SK-N-SH (cell line): Measurements from ENCODE around the gene FRRS1. TPM values are rescaled to one million over a fixed set of nuclear protein-coding genes. Genes with fewer than 3 reads are reported as not detected.
A peak's percentile ranks its signal among the peaks of the same experiment; 100 is the strongest.

Experiments
- CTCF ChIA-PET: fragments of 300-600, 350-600 bp; formaldehyde crosslinking; extraction: SDS; loops from one replicate; lab custom pipeline; 2021; lab: Yijun Ruan, JAX
- POLR2A ChIA-PET: fragments of 350-600 bp; sonication (Branson Sonifier 250); formaldehyde crosslinking; extraction: SDS; loops from one replicate; lab custom pipeline; 2020; ENCODE audit warnings: antibody characterized with exemption, inconsistent platforms; lab: Yijun Ruan, JAX
- DNase-seq: peaks from one replicate; pipeline ENCODE4 v3.0.0; 2012
- H2AFZ ChIP-seq: fragments of 200-600 bp; sonication (generic); 2 replicates; pipeline ENCODE4 v1.8.1; 2016; ENCODE audit warnings: antibody characterized with exemption, mild to moderate bottlenecking, low read depth
- H3F3A ChIP-seq: fragments of 200-600 bp; sonication (generic); replicated peaks from 2 replicates; pipeline ENCODE3; 2016; ENCODE audit warnings: antibody characterized with exemption, mild to moderate bottlenecking; ENCODE audit not compliant: insufficient read depth
- H3K27ac ChIP-seq, 2 experiments: fragments of 200-500 bp in 1 of 2; fragments of 200-600 bp in 1 of 2; sonication (Bioruptor generic) in 1 of 2; sonication (generic), shearing (Covaris generic) in 1 of 2; 2 replicates each; pipeline versions ENCODE4 v1.5.1 to v1.6.1; 2014 to 2016; ENCODE audit warnings: low read depth in 2 of 2, inconsistent platforms in 1 of 2, low read length in 1 of 2, mild to moderate bottlenecking in 1 of 2, mixed read lengths in 1 of 2
- H3K27me3 ChIP-seq: fragments of 200-600 bp; sonication (generic), shearing (Covaris generic); 2 replicates; pipeline ENCODE4 v1.6.1; 2016; ENCODE audit warnings: mixed run types; ENCODE audit not compliant: insufficient read depth
- H3K36me3 ChIP-seq, 2 experiments: fragments of 200-500 bp in 1 of 2; fragments of 200-600 bp in 1 of 2; sonication (Bioruptor generic) in 1 of 2; sonication (generic) in 1 of 2; replicated peaks in 1 of 2; 2 replicates each; pipeline versions ENCODE3 to v1.5.1; 2014 to 2016; ENCODE audit warnings: low read length in 1 of 2, mild to moderate bottlenecking in 1 of 2; ENCODE audit not compliant: insufficient read depth in 2 of 2, control insufficient read depth in 1 of 2
- H3K4me1 ChIP-seq, 2 experiments: fragments of 200-500 bp in 1 of 2; fragments of 200-600 bp in 1 of 2; sonication (Bioruptor generic) in 1 of 2; sonication (generic), shearing (Covaris generic) in 1 of 2; 2 replicates each; pipeline versions ENCODE4 v1.5.1 to v1.6.1; 2014 to 2016; ENCODE audit warnings: low read depth in 1 of 2, low read length in 1 of 2, mixed run types in 1 of 2; ENCODE audit not compliant: insufficient read depth in 2 of 2, control insufficient read depth in 1 of 2
- H3K4me2 ChIP-seq: fragments of 200-600 bp; sonication (generic), shearing (Covaris generic); 2 replicates; pipeline ENCODE4 v1.6.1; 2017; ENCODE audit warnings: mixed run types
- H3K4me3 ChIP-seq, 2 experiments: fragments of 200-500 bp in 1 of 2; fragments of 200-600 bp in 1 of 2; sonication (Bioruptor generic) in 1 of 2; sonication (generic), shearing (Covaris generic) in 1 of 2; 2 replicates each; pipeline versions ENCODE4 v1.5.1 to v1.8.1; 2014 to 2016; ENCODE audit warnings: low read depth in 2 of 2, inconsistent platforms in 1 of 2, low read length in 1 of 2, mild to moderate bottlenecking in 1 of 2, mixed read lengths in 1 of 2, moderate library complexity in 1 of 2
- H3K79me2 ChIP-seq: fragments of 200-600 bp; sonication (generic); 2 replicates; pipeline ENCODE4 v1.8.1; 2017; ENCODE audit warnings: mild to moderate bottlenecking; ENCODE audit not compliant: insufficient read depth
- H3K9ac ChIP-seq: fragments of 200-600 bp; sonication (generic); 2 replicates; pipeline ENCODE4 v1.6.1; 2017; ENCODE audit warnings: mixed run types
- H3K9me2 ChIP-seq: fragments of 200-600 bp; sonication (generic); 2 replicates; pipeline ENCODE4 v1.6.1; 2017; ENCODE audit warnings: mixed run types
- H3K9me3 ChIP-seq: fragments of 200-600 bp; sonication (generic); 2 replicates; pipeline ENCODE4 v1.6.1; 2017; ENCODE audit warnings: mixed run types, mild to moderate bottlenecking, moderate library complexity
- H4K20me1 ChIP-seq: fragments of 200-600 bp; sonication (generic); 2 replicates; pipeline ENCODE4 v1.6.1; 2017; ENCODE audit warnings: mild to moderate bottlenecking, mixed run types; ENCODE audit not compliant: insufficient read depth
- ELF1 ChIP-seq: IDR thresholded peaks from 2 replicates; pipeline ENCODE4 v1.4.0; 2012
- GABPA ChIP-seq: IDR thresholded peaks from 2 replicates; pipeline ENCODE4 v1.4.0; 2012; ENCODE audit warnings: low read depth, mild to moderate bottlenecking
- GATA2 ChIP-seq: sonication (generic); formaldehyde crosslinking; IDR thresholded peaks from 2 replicates; pipeline ENCODE4 v1.5.0; 2020; ENCODE audit warnings: mild to moderate bottlenecking, missing genetic modification reagents
- JUND ChIP-seq: IDR thresholded peaks from 2 replicates; pipeline ENCODE4 v1.4.0; 2012
- MXI1 ChIP-seq: IDR thresholded peaks from 2 replicates; pipeline ENCODE4 v1.6.1; 2012; ENCODE audit warnings: mild to moderate bottlenecking, low read depth, low read length, improper control_type of control experiment
- NRF1 ChIP-seq: IDR thresholded peaks from 2 replicates; pipeline ENCODE4 v1.6.1; 2012; ENCODE audit warnings: low read depth, mild to moderate bottlenecking, low read length
- PBX3 ChIP-seq: IDR thresholded peaks from 2 replicates; pipeline ENCODE4; 2012
- RFX5 ChIP-seq: IDR thresholded peaks from 2 replicates; pipeline ENCODE4 v1.6.1; 2012; ENCODE audit warnings: mild to moderate bottlenecking, improper control_type of control experiment, low read length
- SMC3 ChIP-seq: IDR thresholded peaks from 2 replicates; pipeline ENCODE4 v1.6.1; 2012; ENCODE audit warnings: low read depth, low read length, improper control_type of control experiment
- TCF12 ChIP-seq: IDR thresholded peaks from 2 replicates; pipeline ENCODE4 v1.4.0; 2012
- TEAD4 ChIP-seq: IDR thresholded peaks from 2 replicates; pipeline ENCODE4 v1.4.0; 2012; ENCODE audit warnings: mild to moderate bottlenecking, borderline replicate concordance; ENCODE audit not compliant: insufficient read depth
- USF1 ChIP-seq: IDR thresholded peaks from 2 replicates; pipeline ENCODE4 v1.4.0; 2012; ENCODE audit warnings: low read depth, borderline replicate concordance
- YY1 ChIP-seq: IDR thresholded peaks from 2 replicates; pipeline ENCODE4 v1.4.0; 2012; ENCODE audit warnings: low read depth, mild to moderate bottlenecking
- WGBS: methylation state at CpG from one replicate; pipeline ENCODE4 v1.1.6; 2017; ENCODE audit warnings: low lambda C conversion rate; 5-methylcytosine and 5-hydroxymethylcytosine counted together
- polyA plus RNA-seq, 3 experiments: library from polyadenylated mRNA; depleted of rRNA; stranded (reverse); fragments of >200 nt; gene quantifications; 2 replicates each; pipeline ENCODE4 v1.2.3, GENCODE V29; 2012
- TF ChIP-seq, protein P1 (sequence below): IDR thresholded peaks from 2 replicates; pipeline ENCODE4 v1.6.1; 2012; ENCODE audit warnings: mild to moderate bottlenecking, low read depth, low read length, moderate library complexity
- TF ChIP-seq, protein P2 (sequence below): fragments of 150-350 bp; IDR thresholded peaks from 2 replicates; pipeline ENCODE4 v1.6.1; 2016; ENCODE audit warnings: mild to moderate bottlenecking, low read depth, low read length
- TF ChIP-seq, protein P3 (sequence below): IDR thresholded peaks from 2 replicates; pipeline ENCODE4 v1.4.0; 2012; ENCODE audit warnings: low read depth, borderline replicate concordance
- TF ChIP-seq, protein P4 (sequence below): fragments of 150-350 bp; IDR thresholded peaks from 2 replicates; pipeline ENCODE4 v1.6.1; 2017; ENCODE audit warnings: antibody characterized with exemption, low read length, low read depth, borderline replicate concordance

The FRRS1 gene
- polyA plus RNA-seq, 1 of the 3 experiments (the other 2 are of a cell fraction): 1.9 TPM

DNA sequence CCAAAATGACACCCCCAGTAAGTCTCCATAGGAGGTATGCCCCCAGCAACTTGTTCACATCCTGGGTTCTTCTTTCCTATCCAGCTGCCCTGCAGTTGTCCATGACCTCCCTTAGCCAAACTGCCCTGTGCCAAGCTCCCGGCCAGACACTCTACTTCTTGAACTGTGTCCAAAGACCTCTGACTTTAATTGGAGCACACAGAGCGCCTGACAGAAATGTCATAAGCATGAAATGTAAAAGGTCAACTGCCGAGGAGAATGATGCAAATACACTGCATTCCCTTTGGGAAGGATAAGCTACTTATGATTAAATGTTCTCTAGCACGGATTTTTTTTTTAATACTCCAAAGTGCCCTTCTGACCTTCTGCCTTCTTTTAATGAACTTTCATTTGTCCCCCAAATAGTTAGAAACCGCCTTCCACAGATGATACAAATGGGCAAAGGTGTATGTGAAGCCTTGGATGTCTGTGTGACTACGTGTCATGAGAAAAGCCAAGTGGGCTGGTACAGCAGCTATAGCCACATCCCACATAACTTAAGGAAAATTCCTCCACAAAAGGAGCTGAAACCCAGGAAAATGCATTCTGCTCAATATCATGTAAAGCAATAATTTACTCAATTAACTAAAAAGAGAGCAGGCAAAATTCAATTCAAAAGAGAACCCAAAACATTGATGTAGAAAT lies 93.8 kb downstream of the FRRS1 start:
- H3K36me3 ChIP-seq: peaks cover 0 to 46% of the 10 kb centered on the region in 2 experiments
- no peak overlapping the region for H3K4me3 ChIP-seq
- H3K4me2 ChIP-seq: no peak overlapping the region
- H3K9ac ChIP-seq: no peak overlapping the region
- H3F3A ChIP-seq: no peaks in the 10 kb centered on the region
- ChIA-PET POLR2A (interaction anchor here (0.7 kb wide), 1 partner anchor 26 kb away, joined by 3 read pairs; no protein-coding TSS in a partner anchor), CTCF (interaction anchor here (0.9 to 3.0 kb wide), 3 partner anchors 10 to 191 kb away, joined by 3 to 21 read pairs (median 5); no protein-coding TSS in a partner anchor)
- TF ChIP-seq SMC3: no peak
- no peak for TF ChIP-seq TCF12
- TF ChIP-seq RFX5: no peak
- no peak for TF ChIP-seq GABPA
- TF ChIP-seq NRF1: no peak
- no peaks in the 10 kb centered on the region for H3K9me3 ChIP-seq
- no peaks in the 10 kb centered on the region for H4K20me1 ChIP-seq
- no peak for DNase-seq
- 64% methylated on average over 6 of the region's 6 CpGs for WGBS
- H3K27me3 ChIP-seq: no peaks in the 10 kb centered on the region
- H3K27ac ChIP-seq: peak overlapping the region in 1 of 2 experiments; percentile 44; a peak in 2 of 4 replicates
- peaks cover 4 to 8% of the 10 kb centered on the region in 2 experiments; a peak in 3 of 4 replicates for H3K4me1 ChIP-seq
- no peak overlapping the region for H2AFZ ChIP-seq
- no peaks in the 10 kb centered on the region for H3K79me2 ChIP-seq
- H3K9me2 ChIP-seq: no peaks in the 10 kb centered on the region

- 65% methylated on average over 4 of the region's 4 CpGs for WGBS
- peaks cover 0 to 45% of the 10 kb centered on the region in 2 experiments for H3K36me3 ChIP-seq
- no peaks in the 10 kb centered on the region for H3K79me2 ChIP-seq
- H4K20me1 ChIP-seq: no peaks in the 10 kb centered on the region
- H3K4me3 ChIP-seq: no peak overlapping the region
- no peak overlapping the region for H2AFZ ChIP-seq
- H3K27ac ChIP-seq: peak overlapping the region in 1 of 2 experiments; percentile 44; a peak in 2 of 4 replicates
- peaks cover 4 to 8% of the 10 kb centered on the region in 2 experiments; a peak in 3 of 4 replicates for H3K4me1 ChIP-seq
- CTCF ChIA-PET: interaction anchor here (0.9 to 3.0 kb wide), 2 partner anchors 13 to 190 kb away, joined by 3 to 21 read pairs; no protein-coding TSS in a partner anchor
- H3K9me2 ChIP-seq: no peaks in the 10 kb centered on the region
- H3F3A ChIP-seq: no peaks in the 10 kb centered on the region
- no peak overlapping the region for H3K9ac ChIP-seq
- H3K27me3 ChIP-seq: no peaks in the 10 kb centered on the region
- DNase-seq: no peak
- no peak overlapping the region for H3K4me2 ChIP-seq
- no peaks in the 10 kb centered on the region for H3K9me3 ChIP-seq
- POLR2A ChIA-PET: interaction anchor here (0.7 kb wide), 1 partner anchor 26 kb away, joined by 3 read pairs; no protein-coding TSS in a partner anchor
- TF ChIP-seq ELF1: no peak
- TF ChIP-seq, protein P1, sequence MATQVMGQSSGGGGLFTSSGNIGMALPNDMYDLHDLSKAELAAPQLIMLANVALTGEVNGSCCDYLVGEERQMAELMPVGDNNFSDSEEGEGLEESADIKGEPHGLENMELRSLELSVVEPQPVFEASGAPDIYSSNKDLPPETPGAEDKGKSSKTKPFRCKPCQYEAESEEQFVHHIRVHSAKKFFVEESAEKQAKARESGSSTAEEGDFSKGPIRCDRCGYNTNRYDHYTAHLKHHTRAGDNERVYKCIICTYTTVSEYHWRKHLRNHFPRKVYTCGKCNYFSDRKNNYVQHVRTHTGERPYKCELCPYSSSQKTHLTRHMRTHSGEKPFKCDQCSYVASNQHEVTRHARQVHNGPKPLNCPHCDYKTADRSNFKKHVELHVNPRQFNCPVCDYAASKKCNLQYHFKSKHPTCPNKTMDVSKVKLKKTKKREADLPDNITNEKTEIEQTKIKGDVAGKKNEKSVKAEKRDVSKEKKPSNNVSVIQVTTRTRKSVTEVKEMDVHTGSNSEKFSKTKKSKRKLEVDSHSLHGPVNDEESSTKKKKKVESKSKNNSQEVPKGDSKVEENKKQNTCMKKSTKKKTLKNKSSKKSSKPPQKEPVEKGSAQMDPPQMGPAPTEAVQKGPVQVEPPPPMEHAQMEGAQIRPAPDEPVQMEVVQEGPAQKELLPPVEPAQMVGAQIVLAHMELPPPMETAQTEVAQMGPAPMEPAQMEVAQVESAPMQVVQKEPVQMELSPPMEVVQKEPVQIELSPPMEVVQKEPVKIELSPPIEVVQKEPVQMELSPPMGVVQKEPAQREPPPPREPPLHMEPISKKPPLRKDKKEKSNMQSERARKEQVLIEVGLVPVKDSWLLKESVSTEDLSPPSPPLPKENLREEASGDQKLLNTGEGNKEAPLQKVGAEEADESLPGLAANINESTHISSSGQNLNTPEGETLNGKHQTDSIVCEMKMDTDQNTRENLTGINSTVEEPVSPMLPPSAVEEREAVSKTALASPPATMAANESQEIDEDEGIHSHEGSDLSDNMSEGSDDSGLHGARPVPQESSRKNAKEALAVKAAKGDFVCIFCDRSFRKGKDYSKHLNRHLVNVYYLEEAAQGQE: no peak
- no peak for TF ChIP-seq TEAD4
- no peak for TF ChIP-seq MXI1
- TF ChIP-seq NRF1: no peak
- TF ChIP-seq TCF12: no peak
- TF ChIP-seq, protein P2, sequence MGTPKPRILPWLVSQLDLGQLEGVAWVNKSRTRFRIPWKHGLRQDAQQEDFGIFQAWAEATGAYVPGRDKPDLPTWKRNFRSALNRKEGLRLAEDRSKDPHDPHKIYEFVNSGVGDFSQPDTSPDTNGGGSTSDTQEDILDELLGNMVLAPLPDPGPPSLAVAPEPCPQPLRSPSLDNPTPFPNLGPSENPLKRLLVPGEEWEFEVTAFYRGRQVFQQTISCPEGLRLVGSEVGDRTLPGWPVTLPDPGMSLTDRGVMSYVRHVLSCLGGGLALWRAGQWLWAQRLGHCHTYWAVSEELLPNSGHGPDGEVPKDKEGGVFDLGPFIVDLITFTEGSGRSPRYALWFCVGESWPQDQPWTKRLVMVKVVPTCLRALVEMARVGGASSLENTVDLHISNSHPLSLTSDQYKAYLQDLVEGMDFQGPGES: no peak
- no peak for TF ChIP-seq YY1
- no peak for TF ChIP-seq JUND
- TF ChIP-seq PBX3: no peak
- no peak for TF ChIP-seq GATA2 (CRISPR knock-in tag)
- TF ChIP-seq, protein P3, sequence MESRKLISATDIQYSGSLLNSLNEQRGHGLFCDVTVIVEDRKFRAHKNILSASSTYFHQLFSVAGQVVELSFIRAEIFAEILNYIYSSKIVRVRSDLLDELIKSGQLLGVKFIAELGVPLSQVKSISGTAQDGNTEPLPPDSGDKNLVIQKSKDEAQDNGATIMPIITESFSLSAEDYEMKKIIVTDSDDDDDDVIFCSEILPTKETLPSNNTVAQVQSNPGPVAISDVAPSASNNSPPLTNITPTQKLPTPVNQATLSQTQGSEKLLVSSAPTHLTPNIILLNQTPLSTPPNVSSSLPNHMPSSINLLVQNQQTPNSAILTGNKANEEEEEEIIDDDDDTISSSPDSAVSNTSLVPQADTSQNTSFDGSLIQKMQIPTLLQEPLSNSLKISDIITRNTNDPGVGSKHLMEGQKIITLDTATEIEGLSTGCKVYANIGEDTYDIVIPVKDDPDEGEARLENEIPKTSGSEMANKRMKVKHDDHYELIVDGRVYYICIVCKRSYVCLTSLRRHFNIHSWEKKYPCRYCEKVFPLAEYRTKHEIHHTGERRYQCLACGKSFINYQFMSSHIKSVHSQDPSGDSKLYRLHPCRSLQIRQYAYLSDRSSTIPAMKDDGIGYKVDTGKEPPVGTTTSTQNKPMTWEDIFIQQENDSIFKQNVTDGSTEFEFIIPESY: no peak
- TF ChIP-seq, protein P4, sequence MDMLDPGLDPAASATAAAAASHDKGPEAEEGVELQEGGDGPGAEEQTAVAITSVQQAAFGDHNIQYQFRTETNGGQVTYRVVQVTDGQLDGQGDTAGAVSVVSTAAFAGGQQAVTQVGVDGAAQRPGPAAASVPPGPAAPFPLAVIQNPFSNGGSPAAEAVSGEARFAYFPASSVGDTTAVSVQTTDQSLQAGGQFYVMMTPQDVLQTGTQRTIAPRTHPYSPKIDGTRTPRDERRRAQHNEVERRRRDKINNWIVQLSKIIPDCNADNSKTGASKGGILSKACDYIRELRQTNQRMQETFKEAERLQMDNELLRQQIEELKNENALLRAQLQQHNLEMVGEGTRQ: no peak
- TF ChIP-seq USF1: no peak
Observed at GRCh38 chr1:99672038-99672437, 94.4 kb downstream of the FRRS1 start.
